Activated CD8-positive, alpha-beta memory T cell treated with anti-CD3 and anti-CD28 coated beads for 48 hours (primary cell): ENCODE results near the gene CLEC4F.

ENCODE experiments used
- DNase-seq, 3 experiments: peaks; one replicate each; pipeline ENCODE4 v3.0.0-alpha.2; 2020; ENCODE audit warnings: low read depth in 2 of 3, low spot score in 2 of 3

The CLEC4F gene

DNA sequence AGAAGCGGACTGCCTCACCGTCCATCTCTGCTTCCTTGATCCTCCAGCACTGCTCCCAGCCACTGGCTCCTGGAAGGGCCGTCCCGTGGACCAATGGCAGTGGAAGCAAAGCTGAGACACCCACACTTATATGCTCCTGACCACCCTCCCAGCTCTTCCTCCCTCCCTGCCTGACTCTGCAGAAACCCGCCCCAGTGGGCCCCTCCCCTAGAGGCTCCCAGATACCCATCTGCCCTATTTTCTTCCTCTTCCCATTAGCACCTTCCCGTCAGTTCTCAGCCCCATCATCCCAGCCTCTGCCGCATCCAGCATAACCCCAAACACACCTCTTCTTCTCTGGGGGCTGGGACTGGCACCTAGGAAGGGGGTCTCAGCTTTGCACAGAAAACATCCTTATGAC, at the start of gene CLEC4F:
CLEC4F (minus strand) TSS at position 101 of the 400 bp plus-strand sequence; CDS start at position 25, 76 bp downstream.
- DNase-seq, result no peak

GRCh38 chr2:70868970-70869369, 48.6 kb upstream of the CLEC4F start:
- DNase-seq, result no peak

GRCh38 chr2:70861777-70862625, 41.6 kb upstream of the CLEC4F start:
- peak; percentile 36 to 66 (median 52) for DNase-seq

DNA sequence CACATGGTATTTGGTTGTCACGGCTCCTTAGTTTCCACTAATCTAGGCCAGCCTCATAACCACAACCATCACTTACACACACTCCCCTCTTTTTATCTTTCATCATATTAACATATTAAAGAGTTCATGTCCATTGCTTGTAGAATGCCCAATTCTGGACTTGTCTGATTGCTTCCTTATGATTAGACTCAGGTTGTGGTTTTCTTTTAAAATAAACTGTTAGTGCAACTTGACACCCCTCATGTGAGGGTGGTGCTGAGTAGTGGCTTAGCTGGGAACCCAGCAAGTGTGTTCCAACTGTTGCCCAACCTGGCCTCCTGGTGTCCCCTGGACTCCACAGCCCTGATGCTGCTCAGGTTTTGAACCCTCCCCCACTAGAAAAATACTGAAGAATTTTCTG, 35.3 kb upstream of the CLEC4F start:
- DNase-seq, result no peak

DNA sequence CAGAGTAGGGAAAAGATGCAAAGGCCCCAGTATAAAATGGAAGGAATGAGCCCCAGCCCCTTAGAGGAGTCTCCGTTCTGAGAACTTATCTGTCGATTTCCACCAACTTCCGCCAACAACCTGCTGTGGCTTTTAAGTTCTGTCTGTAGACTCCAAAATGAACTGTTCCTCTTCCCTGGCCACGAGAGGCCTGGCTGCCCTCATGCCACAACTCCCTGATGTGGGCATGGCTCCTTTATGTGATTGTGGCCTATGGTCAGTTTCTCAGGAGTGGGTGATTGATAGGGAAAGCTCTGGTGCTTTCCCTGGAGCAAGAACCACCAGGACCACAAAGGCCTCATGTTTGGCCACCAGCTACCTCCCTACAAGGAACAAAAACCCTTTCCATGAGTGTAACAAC, 34.0 kb upstream of the CLEC4F start:
- DNase-seq, result no peak

DNA sequence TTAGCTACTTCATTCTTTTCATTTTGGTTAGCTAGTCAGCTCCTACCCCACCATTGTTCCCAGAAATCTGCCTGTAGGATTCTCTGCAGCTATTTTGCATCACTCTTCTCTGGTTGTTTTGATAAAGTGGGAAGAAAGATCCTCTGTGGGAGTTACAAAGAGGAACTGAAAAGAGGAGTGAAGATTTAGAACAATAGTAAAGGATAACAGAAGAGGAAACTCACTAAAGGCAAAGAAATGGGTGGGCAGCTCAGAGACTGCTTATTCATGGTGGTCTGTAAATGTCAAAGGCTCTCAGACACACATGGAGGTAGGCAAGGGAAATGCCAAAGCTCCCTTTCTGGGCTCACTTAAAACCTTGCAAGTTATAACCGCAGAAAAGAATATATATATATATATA, 32.4 kb upstream of the CLEC4F start:
- no peak for DNase-seq

- no peak for DNase-seq
These were observed 31.3 kb upstream of the CLEC4F start for GRCh38 chr2:70851704-70852103.

- DNase-seq, result no peak
These were observed 30.5 kb upstream of the CLEC4F start for GRCh38 chr2:70850925-70851324.

DNA sequence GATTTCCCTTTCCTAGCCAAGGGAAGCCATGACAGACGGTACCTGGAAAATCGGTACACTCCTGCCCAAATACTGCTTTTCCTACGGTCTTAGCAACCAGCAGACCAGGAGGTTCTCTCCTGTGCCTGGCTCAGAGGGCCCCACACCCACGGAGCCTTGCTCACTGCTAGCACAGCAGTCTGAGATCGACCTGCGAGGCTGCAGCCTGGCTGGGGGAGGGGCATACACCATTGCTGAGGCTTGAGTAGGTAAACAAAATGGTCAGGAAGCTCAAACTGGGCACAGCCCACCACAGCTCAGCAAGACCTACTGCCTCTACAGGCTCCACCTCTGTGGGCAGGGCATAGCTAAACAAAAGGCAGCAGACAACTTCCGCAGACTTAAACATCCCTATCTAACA, 22.0 kb upstream of the CLEC4F start:
- no peak for DNase-seq

GRCh38 chr2:70837980-70838925, 17.9 kb upstream of the CLEC4F start:
- DNase-seq, result no peak

- DNase-seq, result no peak
These were observed 15.2 kb upstream of the CLEC4F start, which contains the start of gene CD207 for GRCh38 chr2:70835643-70836042. CD207 (minus strand) TSS chr2:70835816; CDS start chr2:70835776, 40 bp downstream.

DNA sequence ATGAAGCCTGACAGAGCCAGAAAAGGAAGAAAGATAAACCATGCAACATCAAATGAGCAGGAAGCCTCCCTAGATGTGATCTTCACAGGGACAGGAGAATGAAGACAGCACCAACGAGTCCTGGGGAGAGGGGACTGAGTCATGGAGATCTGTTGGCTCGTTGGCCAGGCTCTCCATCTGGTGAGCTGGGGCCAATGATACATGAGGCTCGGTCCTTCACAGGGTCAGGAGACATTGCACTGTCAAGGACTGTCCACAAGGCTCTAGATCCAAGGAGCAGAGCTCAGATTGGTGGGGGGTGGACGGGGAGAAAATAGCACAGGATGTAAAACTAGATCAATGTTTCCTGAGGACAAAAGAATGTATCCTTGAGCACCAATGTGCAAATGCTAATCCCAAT, 14.5 kb upstream of the CLEC4F start:
- no peak for DNase-seq

DNA sequence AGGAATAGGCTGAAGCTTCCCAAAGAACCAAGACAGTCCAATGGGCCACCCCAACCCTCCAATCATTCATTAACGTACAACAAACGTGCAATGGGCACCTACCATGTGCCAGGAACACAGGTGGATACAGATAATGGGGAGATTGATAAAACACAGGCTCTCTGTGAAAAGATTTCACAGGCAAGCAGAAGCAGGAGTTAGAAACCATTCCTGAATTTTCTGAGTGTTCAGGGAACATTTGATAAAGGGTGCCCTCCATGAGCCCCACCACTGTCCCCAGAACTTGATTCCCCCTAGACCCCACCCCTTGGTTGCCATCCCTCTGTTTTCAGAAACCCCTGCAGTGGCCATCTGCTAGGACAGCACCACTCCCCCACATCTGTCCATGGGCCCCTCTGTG, 13.7 kb upstream of the CLEC4F start:
- DNase-seq, result no peak

DNA sequence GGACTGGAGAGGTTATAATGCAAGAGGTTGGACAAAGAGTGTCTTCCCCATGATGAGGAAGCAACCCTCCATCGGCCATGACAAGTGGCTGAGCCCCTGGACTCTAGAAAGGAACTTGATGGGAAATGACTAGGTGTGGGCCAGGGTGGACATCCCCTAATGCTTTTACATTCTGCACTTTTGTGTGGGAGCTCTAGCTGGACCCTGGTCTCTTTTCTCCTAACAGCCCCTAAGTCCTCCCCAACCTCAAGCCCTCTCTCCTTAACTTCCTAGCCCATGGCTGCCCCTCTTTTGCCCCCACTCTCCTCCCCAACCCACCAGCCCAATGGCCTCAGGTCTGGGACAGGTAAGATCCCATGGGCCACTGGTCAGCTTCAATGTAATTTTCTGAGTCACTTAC, 12.8 kb upstream of the CLEC4F start:
- DNase-seq, result no peak

GRCh38 chr2:70832386-70832785, 12.0 kb upstream of the CLEC4F start:
- no peak for DNase-seq

DNA sequence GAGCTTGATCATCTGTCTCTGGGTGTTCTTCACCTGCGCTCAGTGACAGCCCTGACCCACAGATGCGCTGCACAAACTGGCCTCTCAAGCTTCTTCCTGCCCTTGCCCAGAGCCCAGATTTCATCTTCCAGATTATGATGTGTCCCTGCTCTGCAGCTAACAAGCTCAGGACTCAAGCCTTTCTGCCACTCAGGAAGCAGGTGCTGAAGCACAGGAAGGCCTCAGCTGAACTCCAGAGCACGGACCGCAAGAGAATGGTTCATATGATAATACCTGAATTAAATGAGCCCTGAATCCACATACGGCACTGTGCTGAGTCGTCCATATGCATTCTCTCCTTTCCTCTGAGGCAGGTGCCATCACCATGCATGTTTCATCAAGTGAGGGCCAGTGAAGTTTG, 11.5 kb upstream of the CLEC4F start:
- DNase-seq, result no peak

GRCh38 chr2:70830366-70830765, 10.0 kb upstream of the CLEC4F start:
- DNase-seq, result no peak

DNA sequence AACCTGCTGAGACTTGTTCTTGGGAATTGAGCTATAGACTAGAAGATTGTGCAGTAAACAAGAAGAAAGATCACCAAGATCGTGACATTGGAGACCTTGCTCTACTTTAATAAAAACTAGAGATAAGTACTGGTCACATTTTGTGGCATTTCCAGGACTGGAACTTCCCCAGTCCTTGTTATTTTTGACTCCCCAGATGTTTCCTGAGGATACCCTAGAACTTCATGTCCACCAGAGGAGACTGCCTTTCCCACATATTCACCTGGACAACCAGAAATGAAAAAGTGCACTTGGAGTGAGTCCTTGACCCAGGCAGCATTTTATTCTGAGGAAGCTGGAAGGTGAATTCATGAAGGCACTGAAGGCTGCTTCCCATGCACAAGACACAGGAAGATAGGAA, 9.5 kb upstream of the CLEC4F start:
- no peak for DNase-seq

GRCh38 chr2:70828914-70829824, 8.8 kb upstream of the CLEC4F start:
- no peak for DNase-seq

GRCh38 chr2:70828115-70828514, 7.7 kb upstream of the CLEC4F start:
- no peak for DNase-seq

DNA sequence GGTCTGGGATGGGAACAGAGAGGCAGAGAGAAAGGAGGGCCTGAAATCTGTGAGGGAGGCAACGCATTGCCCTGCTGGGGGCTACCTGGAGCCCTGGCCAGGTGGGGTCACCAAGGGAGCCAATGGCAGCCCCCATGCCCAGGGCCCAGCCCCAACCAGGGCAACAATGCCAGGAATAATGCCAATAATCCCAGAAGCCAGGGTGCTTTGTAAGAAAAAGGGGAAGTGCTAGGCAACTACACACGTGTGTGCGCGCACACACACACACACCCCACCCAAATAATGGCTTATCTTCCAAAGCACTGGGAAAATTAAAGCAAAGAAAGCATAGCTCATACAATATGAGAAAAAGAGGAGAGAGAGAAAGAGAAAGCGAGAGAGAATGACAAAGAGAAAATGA, 7.0 kb upstream of the CLEC4F start:
- DNase-seq, result no peak
